Measurements from ENCODE around the gene MRPL55. TPM values are rescaled to one million over a fixed set of nuclear protein-coding genes. Genes with fewer than 3 reads are reported as not detected.

Gene MRPL55
- total RNA-seq, 1 experiment from 2014 or later, result 85.3 TPM

DNA sequence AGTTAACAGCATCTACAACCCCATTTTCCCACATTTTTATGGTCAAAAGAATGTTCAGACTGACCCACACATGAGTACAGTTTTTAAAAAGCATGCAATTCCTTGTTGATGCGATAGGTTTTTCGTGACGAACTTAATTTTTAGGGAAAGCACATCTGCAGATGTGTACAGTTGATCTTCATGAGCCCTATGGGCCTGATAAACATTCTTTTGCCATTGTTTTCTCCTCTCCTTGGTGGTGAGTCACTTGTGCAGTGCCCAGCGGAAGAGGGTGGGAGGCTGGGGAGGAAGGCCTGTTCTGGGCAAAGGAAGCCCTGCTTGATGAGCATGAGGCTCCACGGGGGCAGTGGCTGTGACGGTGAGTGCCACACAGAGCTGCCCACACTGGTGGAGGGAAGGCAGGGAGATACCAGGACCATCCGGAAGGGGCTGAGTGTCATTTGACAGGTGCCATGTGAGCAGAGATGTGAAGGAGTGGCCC is 21.3 kb downstream of the MRPL55 start:
- DNase-seq (ENCODE audit: low spot score), result peak; percentile 48

DNA sequence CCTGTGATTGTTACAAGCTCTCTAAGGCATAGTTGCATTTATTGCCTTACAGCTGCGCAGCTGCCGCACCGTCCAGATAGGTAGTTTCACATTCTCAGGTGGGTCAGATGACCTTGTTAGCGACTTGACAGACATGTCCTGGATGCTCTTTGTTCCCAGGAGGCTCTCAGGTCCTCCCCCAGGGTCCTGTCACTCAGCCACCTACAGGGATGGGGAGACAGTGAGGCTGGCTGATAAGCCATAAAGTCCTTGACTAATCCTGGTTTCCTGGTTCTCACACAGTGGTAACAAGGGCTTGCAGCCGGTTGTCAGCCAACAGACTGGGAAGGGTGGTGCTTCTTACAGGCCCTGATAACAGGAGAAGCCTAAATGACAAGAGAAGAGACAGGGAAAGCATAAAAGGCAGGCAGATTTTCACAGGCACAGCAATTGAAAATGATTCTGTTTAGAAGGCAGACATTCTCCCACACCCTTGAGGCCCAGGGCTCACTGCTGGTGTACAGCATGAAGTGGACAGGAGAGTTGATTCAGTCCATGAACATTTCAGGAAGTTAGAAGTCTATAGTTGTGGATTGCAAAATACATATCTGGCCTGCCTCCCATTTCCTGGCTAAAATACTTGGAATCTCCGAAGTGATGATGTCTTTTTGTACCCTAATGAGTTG is 23.7 kb downstream of the MRPL55 start:
- no peak for DNase-seq (ENCODE audit: low spot score)

DNA sequence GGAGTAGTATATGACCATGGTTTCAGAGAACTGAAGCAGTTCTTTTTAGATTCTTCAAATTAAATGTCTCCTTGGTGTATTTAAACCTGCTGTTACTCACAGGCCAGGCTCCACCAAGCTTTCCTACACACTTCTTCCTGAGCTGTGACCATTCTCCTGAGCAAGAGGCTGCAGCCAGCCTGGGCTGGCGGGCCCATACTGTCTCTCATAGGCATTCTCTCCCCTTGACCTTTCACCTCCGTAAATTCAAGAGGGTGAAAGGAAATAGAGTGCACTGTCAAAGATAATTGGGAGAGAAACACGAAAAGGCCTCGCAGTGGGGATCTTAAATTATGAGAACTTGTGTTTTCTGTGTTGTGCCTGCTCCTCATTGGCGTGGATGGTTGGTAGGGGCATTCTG is 24.3 kb downstream of the MRPL55 start:
- no peak for DNase-seq (ENCODE audit: low spot score)

DNA sequence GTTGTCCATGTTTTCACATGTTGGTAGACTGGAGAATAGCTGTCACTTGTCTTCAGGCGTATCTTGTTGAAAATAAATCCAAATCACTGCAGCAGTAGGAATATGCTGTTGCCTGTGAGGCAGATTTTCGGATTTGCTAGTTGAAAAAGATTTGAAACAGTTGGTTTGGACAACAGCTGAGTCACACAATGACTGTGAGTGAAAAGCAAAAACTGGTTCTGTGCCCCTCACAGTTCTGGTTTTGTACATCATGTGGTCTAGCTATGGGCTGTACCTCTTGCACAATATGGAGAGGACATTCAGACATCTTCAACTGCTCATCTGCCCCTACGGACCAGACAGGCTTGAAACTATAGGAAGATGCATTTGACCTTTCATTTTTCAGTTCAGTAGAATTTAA is 24.8 kb downstream of the MRPL55 start:
- no peak for DNase-seq (ENCODE audit: low spot score)

DNA sequence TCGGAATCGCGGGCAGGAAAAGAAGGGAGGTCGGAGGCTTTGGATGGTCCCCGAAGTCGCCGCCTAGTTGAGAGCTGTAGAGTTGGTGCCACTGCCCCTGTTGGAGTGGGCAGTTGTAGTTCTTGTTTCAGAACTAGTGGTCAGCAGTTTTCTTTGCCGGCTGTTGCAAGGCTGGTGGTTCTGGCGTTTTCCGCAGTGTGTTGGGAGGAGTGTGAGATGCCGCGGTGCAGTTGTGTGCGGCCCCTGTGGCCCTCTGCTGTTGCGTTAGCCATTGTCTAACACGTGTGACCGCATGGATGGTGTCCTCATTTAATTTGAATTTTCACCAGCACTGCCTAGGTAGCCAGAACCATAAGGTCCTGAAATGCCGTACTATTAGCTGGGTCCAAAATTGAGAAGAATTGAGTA is 25.2 kb downstream of the MRPL55 start:
- no peak for DNase-seq (ENCODE audit: low spot score)

DNA sequence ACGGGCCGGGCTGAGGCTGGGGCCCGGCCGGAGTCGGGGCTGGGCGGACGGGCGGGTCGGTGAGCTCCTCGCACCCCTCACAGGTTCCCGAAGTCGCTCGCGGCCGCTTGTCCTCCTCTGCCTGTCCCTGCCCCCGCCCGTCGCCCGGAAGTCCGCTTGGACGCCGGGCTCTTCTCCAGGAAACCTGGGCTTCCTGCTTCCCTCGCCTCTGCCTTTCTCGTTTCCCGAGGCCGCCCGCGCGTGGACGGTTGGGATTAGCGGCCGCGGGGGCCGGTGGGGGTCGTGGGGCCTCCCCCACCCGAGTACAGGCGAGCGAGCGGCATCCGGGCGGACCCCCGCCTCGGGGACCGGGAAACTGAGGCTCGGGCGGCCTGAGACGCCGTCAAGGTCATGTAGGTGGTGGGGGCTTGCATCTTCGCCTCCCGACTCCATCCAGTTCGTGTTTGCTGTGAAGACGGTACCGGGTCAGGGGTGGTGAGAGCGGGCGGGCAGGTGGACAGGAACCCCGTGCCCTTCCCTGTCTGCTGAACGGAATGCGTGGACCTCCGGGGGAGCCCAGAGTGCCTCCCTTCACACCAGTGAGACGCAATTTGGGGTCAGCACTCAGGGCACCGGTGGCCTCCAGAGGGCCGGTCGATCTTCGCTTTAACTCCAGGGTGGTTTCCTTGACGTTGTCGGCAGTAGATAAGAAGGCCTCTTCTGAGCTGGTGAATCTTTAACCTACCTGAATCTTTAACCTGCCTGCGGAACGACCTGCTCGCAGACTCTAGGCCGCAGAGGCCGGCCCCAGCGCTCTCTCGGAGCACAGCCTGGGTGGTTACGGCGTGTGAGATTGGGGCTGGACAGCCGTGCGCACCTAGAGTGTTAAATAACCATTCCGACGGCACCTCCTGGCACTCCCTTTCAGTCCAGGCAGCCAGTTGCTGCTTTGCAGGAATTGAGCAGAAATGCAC is 25.9 kb downstream of the MRPL55 start:
- no peak for DNase-seq (ENCODE audit: low spot score)

DNA sequence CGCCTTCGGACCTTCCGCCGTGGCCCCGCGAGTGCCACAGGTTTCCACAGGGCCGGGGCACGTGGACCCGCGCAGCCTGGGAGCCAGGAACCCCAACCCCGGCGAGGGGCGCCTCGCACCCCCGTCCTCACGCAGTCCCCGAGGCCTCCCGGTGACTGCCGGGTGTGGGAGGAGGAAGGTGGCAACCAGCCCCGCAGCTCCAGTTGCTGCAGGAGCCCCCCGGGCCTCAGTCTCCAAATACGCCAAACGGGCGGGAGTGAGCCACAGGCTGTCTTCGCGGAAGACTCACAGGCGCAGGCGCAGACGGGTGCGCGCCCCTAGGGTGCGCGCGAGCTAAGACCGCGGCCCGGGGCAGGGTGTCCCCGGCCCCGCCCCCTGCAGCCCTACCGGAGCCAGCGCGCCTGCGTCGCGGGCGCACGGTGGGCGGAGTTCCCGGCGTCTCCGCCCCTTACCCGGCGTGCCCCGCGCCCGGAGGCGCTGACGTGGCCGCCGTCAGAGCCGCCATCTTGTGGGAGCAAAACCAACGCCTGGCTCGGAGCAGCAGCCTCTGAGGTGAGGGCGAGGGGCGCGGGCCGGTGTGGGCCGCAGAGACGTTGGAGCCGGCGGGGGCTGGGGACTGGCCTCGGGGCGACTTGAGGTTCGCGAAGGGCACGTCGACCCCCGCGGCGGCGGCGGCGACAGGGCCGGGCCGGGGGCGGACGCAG is 26.7 kb downstream of the MRPL55 start, which contains the start of gene ARF1:
ARF1 (plus strand) TSS at position 495 of the 704 bp plus-strand sequence. CDS start 14,407 bp downstream, outside the sequence.
- peak; percentile 72 for DNase-seq (ENCODE audit: low spot score)

DNA sequence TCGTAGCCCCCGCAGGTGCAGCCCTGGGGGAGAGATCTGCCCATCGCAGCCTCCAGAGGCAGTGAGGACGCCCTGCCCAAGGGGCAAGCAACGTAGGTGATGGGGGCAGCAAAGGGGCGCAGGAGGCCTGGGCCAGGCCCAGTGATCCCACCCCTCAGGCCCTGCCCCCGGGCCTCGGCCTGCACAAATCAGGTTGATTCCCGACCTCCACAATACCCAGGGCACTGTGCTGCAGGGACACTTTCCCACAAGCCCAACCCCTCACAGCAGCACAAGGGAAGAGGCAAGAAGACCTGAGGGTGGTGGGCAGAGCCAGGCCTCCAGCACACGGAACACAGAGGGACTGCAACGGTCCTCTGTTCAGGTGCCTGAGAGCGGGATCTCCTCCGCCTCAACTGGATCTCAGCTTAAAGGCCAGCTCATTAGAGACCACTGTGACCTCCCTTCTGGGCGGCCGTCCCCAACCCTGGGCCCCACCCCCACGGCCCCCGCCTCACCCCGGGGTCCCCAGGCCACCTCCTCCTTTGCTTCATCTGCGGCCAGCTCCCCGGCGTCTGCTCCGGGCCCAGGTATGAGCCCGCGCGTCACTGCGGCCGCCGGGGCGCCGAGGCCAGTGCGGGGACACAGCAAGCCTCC is 27.4 kb downstream of the MRPL55 start:
- DNase-seq (ENCODE audit: low spot score), result no peak

DNA sequence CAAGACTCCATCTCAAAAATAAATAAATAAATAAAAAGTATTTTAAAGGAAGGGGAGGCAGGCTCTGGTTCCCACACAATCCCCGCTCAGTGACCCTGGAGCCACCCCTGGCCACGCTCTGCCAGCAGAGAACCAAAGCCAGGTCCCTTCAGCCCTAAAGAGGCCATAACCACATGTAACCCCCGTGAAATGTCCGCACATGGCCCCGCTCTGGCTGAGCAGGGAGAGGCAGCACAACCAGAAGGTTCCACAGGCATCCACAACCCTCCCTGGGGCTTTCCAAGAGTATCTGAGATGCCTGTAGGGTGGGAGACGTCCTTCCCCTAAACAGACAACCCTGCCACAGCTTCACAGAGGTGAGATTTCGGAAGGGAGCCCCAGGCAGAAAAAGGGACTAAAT is 28.0 kb downstream of the MRPL55 start:
- no peak for DNase-seq (ENCODE audit: low spot score)

DNA sequence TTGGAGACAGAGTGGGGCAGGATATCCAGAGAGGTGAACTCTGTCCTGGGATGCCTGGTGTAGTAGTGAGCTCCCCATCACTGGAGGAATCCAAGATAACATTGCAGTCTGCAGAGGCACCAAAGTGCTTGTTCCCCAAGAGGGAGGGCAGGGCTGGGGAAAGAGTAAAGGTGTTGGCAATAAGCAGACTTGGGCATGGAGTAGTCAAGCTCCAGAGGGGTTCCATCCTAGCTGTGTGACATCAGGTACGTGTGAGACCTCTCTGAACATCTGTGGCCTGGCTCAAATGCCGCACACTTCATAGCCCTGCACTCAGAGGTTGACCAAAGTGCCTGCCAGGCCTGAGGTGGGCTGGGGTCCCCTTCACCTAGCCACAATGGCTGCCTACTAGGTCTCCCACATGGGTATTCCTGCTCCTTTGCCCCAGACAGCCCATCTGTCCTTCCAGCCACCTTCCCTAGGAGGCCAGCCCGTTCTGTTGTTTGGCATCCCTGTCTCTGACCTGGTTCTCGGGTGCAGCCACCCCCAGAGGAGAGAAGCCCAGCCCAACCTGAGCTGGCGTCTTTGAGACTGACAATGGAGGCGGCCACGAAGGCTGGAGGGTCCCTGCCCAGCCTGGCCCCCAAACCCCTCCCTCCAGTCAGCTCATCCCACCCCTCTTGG is 29.4 kb downstream of the MRPL55 start:
- DNase-seq (ENCODE audit: low spot score), result no peak

DNA sequence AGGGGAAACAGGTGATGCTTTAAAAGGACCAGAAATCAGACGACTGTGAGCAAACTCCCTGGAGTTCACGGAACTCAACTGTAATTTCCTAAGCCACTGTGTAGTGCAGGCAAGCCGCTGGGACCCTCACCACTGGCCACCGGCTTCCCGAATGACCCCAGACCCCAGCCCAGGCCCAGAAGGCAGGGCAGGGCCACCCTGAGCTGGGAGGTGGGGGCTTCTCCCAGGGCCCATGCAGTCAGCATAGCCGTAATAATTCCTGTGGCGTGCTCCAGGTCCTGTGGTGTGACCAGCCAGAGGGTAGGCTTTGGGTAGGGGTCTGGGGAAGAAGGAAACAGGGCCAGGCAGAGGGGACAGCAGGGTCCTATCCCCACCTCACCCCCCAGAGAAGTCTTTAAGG is 30.1 kb downstream of the MRPL55 start:
- no peak for DNase-seq (ENCODE audit: low spot score)

DNA sequence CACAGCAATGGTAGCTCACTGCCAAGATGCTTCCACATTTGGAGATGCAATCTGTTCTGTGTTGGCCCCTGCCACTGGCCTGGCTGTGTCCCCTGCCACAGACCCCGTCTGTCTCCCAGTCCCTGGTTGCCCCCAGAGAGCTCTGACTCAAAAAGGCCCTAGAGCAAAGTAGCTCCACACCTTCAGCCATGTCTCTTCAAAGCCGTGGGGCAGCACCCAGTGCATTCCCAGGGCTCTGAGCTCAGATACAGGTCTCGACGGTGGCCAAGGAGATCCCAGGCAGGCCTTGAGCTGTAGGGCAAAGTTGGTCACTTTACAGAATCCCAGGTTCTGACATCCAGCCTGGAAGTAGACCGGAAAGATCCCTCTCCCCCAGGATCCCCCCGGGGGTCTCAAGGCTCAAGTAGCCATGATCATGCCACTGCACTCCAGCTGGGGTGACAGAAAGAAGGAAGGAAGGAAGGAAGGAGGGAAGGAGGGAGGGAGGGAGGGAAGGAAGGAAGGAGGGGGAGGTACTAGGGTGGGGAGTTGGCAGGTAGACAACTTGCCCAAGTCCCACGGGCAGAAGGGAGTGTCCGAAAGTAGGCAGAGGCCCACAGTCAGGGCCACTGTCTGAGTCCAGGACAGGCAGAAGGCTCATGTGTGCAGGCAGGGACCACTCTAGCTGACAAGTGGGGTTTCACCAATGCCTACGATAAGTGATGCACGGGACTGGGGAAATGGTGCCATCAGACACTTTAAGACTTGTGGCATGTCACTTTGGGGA is 31.4 kb downstream of the MRPL55 start:
- no peak for DNase-seq (ENCODE audit: low spot score)

DNA sequence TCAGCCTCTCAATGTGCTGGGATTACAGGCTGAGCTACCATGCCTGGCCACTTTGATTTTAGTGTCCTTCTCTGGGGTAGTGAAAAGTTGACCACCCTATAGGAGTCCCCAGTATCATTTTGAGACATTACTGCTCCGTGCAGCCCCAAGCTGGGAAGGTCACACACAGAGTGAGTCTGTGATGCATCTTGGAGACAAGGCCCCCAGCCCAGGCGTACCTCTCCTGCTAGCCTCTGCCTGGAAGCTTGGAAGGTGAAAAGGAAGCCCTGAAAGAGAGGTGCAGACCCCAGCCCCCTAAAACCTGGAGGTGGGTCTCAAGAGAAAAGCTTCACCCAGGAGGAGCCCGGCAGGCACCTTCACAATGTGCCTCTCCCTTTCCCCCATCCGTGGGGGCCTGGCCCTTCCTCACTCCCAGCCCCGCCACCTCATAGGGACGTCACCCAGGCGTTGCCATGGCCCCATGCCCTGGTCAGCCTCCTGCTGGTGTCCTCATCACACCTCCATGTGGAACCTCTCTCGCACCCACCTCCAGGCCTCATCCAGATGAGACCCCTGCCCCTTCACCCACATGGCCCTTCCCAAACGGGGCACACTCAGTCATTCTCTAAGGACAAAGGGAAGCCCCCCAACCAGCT is 32.2 kb downstream of the MRPL55 start:
- no peak for DNase-seq (ENCODE audit: low spot score)

DNA sequence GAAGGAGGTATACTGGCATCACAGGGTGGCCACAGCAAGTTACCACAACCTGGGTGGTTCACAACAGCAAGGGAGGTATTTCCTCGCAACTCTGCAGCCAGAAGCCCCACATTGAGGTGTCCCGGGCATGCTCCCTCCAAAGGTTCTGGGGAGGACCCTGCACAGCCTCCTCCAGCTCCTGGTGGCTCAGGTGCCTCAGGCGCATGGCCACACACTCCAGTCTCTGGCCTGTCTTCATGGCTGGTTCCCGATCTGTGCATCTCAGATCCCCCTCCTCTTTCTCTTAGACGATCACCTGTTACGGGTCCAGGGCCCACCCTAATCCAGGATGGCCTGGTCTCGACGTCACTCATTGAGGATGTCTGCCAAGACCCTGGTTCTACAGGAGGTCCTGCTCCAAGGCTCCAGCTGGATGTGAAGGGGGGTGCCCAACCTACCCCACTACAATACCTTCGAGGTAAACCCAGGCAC is 33.3 kb downstream of the MRPL55 start:
- DNase-seq (ENCODE audit: low spot score), result no peak

DNA sequence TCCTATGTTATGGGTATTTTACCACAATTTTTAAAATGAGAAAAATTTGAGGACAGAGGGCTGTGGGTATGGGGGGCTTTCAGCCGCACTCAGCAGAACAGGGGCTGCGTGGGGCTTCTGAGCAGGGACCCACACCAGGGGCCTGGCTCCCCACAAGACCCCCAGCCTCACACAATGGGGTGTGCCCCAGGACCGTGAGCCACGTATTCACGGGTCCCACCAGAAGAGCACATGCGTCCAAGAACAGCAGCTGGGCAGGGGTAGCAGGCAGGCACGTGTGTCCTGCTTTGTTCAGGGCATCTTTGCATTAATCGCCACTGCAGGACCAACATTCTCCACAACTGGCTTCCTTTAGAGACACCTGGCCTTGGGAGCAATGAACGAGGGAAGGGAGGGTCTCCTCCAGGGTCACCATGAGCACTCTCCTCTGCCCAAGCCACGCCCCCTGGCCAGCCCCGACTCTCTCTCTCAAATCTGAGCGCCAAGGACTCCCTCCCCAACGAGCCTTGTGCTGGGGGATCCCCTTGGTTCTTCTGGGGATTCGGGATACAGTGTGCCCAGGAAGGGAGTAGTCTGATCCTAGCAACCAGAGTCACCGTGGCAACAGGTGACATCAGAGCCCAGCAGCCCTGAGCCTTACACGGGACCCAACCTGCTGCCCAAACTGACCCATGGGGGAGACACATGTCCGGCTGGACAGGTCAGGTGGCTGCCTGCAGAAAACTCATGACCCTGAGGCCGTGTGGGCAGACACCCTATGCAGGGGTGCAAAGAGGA is 34.0 kb downstream of the MRPL55 start:
- DNase-seq (ENCODE audit: low spot score), result no peak

DNA sequence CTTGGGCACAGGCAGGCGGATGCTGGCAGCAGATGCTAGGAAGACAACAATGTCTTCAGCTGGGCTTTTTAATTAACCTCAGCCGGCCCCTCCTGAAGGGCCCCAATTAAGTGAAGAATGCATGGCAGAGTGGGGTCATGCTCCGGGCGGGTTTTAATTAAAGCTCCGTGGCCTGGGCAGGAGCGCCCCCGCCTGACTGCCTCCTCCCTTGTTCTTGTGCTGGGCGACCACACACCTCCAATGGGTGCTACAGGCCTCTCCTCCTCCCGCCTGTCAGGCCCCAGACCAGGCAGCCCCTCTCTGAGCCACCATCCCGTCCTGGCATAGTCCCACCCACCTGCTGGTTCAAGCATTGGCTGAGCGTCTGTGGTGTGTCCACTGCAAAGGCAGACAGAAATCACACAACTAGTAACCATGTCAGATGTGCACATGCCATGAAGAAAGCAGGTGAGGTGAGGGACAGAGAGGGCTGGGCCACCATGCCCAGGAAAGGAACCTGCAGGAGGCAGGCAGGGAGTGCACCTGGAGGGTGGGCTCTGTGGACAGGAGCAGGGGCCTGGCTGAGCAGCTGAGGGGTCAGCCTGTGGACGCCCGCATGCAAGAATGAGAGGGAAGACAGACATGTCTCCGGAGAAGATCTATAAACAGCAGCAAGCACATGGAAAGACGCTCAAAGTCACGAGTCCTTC is 35.1 kb downstream of the MRPL55 start:
- DNase-seq (ENCODE audit: low spot score), result no peak

DNA sequence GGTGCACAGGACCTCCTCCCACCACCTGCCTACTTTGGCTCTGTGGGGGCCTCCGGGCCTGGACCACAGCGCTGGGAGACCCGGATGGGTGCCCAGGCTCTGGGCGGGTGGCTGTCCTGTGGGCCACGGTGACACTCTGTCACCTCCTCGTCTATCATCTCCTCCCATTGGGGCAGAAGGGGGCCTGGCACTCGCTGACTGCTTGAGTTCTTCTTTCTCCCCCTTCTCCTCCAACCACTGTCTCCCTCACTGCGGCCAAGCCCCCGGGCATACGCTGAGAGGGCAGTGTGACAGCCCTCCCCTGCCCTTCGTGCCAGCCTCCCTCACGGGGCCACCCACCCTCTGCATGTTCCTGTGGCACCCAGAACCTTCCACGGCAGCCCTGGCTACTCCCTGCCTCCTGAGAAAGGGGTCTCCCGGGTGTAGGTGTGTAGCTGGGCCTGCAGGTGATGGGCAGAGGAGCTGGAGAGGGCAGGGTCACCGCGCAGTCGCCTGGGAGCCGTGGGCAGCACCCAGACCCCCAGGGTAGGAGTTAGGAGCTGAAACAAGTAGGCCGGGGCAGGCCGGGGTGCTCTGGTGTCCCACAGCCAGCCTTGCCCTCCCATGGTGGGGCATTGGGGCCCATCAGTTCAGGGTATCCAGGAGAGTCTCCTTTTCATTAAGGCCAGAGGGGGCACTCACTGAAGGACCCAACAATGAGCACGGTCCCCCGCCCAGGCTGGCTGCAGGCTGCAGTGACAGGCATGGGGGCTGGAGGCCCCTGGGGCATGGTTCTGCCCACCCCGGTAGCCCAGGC is 35.8 kb downstream of the MRPL55 start:
- DNase-seq (ENCODE audit: low spot score), result no peak

DNA sequence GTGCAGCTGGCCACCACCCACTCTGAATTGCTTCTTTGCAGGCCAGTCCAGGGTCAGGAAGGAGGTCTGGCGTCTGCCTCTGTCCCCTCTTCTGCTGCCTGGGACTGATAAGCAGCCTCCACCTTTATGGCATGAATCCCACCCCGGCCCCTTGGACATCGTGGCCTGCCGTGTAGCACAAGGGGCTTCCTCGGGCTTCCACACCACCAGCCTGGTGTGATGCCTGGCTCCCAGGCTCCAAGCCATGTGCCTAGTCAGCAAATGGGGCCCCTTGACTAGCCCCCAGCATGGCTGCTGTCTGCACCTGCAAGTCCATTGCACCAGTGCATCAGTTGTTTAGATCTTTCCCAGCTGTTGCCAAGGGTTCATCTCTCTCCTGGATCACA is 36.4 kb downstream of the MRPL55 start:
- DNase-seq (ENCODE audit: low spot score), result no peak
